ENCODE data around the gene INSIG2. TPM values are rescaled to one million over a fixed set of nuclear protein-coding genes. Genes with fewer than 3 reads are reported as not detected.

Gene INSIG2
- total RNA-seq, 2 donors from 2014 or later, result 10.9 to 12.5 TPM

GRCh38 chr2:118047380-118047826, 40.9 kb upstream of the INSIG2 start:
- no peak for DNase-seq
- Mint-ChIP-seq H3K27ac (no peak overlapping the region), H3K4me1 (peaks cover 12% of the 10 kb centered on the region), H3K4me3 (no peak overlapping the region), H3K9me3 (no peaks in the 10 kb centered on the region), H3K36me3 (ENCODE audit: low read depth) (no peaks in the 10 kb centered on the region), H3K27me3 (ENCODE audit: insufficient read depth) (peaks cover 3% of the 10 kb centered on the region)
- Histone ChIP-seq H3K9me3 (ENCODE audit: control insufficient read depth, low read length) (no peaks in the 10 kb centered on the region), H3K27ac (ENCODE audit: low read depth, low read length) (no peak overlapping the region), H3K27me3 (ENCODE audit: control insufficient read depth, insufficient read depth, low read length, poor library complexity, severe bottlenecking) (no peaks in the 10 kb centered on the region), H3K4me3 (ENCODE audit: low read length) (no peak overlapping the region), H3K36me3 (ENCODE audit: control insufficient read depth, insufficient read depth, low read length) (no peaks in the 10 kb centered on the region), H3K9ac (ENCODE audit: extremely low read depth, low read length, poor library complexity, severe bottlenecking) (no peak overlapping the region), H3K4me1 (ENCODE audit: control insufficient read depth, insufficient read depth, low read length) (no peaks in the 10 kb centered on the region)
- 91% methylated on average over 3 of the region's 3 CpGs; no CpG with 5 or more reads in 1 of the 2 experiments for WGBS, 2 experiments (ENCODE audit: insufficient coverage in 1 of 2, insufficient read length in 1 of 2)
- TF ChIP-seq, protein P1, sequence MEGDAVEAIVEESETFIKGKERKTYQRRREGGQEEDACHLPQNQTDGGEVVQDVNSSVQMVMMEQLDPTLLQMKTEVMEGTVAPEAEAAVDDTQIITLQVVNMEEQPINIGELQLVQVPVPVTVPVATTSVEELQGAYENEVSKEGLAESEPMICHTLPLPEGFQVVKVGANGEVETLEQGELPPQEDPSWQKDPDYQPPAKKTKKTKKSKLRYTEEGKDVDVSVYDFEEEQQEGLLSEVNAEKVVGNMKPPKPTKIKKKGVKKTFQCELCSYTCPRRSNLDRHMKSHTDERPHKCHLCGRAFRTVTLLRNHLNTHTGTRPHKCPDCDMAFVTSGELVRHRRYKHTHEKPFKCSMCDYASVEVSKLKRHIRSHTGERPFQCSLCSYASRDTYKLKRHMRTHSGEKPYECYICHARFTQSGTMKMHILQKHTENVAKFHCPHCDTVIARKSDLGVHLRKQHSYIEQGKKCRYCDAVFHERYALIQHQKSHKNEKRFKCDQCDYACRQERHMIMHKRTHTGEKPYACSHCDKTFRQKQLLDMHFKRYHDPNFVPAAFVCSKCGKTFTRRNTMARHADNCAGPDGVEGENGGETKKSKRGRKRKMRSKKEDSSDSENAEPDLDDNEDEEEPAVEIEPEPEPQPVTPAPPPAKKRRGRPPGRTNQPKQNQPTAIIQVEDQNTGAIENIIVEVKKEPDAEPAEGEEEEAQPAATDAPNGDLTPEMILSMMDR (conservative IDR thresholded peaks at IDR 0.05), result no peak

GRCh38 chr2:118048401-118048800, 39.9 kb upstream of the INSIG2 start:
- no peaks in the 10 kb centered on the region for H3K9me3 Mint-ChIP-seq
- no peak overlapping the region for H3K4me3 ChIP-seq (ENCODE audit: low read length)
- no peaks in the 10 kb centered on the region for H3K36me3 Mint-ChIP-seq (ENCODE audit: low read depth)
- no peak for DNase-seq
- no CpG with 5 or more reads among the region's 3 CpGs for WGBS, 2 experiments (ENCODE audit: insufficient coverage in 1 of 2, insufficient read length in 1 of 2)
- no peak overlapping the region for H3K9ac ChIP-seq (ENCODE audit: extremely low read depth, low read length, poor library complexity, severe bottlenecking)
- TF ChIP-seq, protein P1 (conservative IDR thresholded peaks at IDR 0.05), result no peak
- no peak overlapping the region for H3K27ac ChIP-seq (ENCODE audit: low read depth, low read length)
- peaks cover 12% of the 10 kb centered on the region for H3K4me1 Mint-ChIP-seq
- no peaks in the 10 kb centered on the region for H3K27me3 Mint-ChIP-seq (ENCODE audit: insufficient read depth)
- H3K4me3 Mint-ChIP-seq, result no peak overlapping the region
- no peaks in the 10 kb centered on the region for H3K27me3 ChIP-seq (ENCODE audit: control insufficient read depth, insufficient read depth, low read length, poor library complexity, severe bottlenecking)
- no peaks in the 10 kb centered on the region for H3K4me1 ChIP-seq (ENCODE audit: control insufficient read depth, insufficient read depth, low read length)
- no peaks in the 10 kb centered on the region for H3K9me3 ChIP-seq (ENCODE audit: control insufficient read depth, low read length)
- no peaks in the 10 kb centered on the region for H3K36me3 ChIP-seq (ENCODE audit: control insufficient read depth, insufficient read depth, low read length)
- no peak overlapping the region for H3K27ac Mint-ChIP-seq

GRCh38 chr2:118049140-118049815, 39.0 kb upstream of the INSIG2 start:
- Histone ChIP-seq H3K27ac (ENCODE audit: low read depth, low read length) (no peak overlapping the region), H3K27me3 (ENCODE audit: control insufficient read depth, insufficient read depth, low read length, poor library complexity, severe bottlenecking) (no peaks in the 10 kb centered on the region), H3K4me1 (ENCODE audit: control insufficient read depth, insufficient read depth, low read length) (peaks cover 1% of the 10 kb centered on the region), H3K4me3 (ENCODE audit: low read length) (no peak overlapping the region), H3K36me3 (ENCODE audit: control insufficient read depth, insufficient read depth, low read length) (no peaks in the 10 kb centered on the region), H3K9me3 (ENCODE audit: control insufficient read depth, low read length) (no peaks in the 10 kb centered on the region), H3K9ac (ENCODE audit: extremely low read depth, low read length, poor library complexity, severe bottlenecking) (no peak overlapping the region)
- TF ChIP-seq, protein P1 (conservative IDR thresholded peaks at IDR 0.05), result no peak
- Mint-ChIP-seq H3K27ac (no peak overlapping the region), H3K9me3 (no peaks in the 10 kb centered on the region), H3K36me3 (ENCODE audit: low read depth) (no peaks in the 10 kb centered on the region), H3K27me3 (ENCODE audit: insufficient read depth) (no peaks in the 10 kb centered on the region), H3K4me3 (no peak overlapping the region), H3K4me1 (peaks cover 12% of the 10 kb centered on the region)
- no peak for DNase-seq
- 88 to 90% methylated on average over 3 of the region's 3 CpGs for WGBS, 2 experiments (ENCODE audit: insufficient coverage in 1 of 2, insufficient read length in 1 of 2)
